Common myeloid progenitor, CD34-positive (primary cell): Measurements from ENCODE around the gene WDR88.
A peak's percentile ranks its signal among the peaks of the same experiment; 100 is the strongest.
"Not testable (repeated sequence)": the region's sequence is repeated elsewhere in the genome, so short reads cannot be mapped to it uniquely, and the experiment has no call there.

Source experiments
- CTCF ChIA-PET: fragments of 350-600 bp; sonication (Branson Sonifier 250); formaldehyde crosslinking; loops from one replicate; lab custom pipeline; 2021; ENCODE audit warnings: antibody characterized with exemption; lab: Charles Lee
- POLR2A ChIA-PET: fragments of 350-600 bp; sonication (Branson Sonifier 250); formaldehyde crosslinking; loops from one replicate; lab custom pipeline; 2021; ENCODE audit warnings: antibody characterized with exemption; lab: Charles Lee
- DNase-seq, 3 donors: peaks; one replicate each; pipeline versions ENCODE4 v3.0.0 to v3.0.0-alpha.2; 2013
- H3K27ac ChIP-seq, 2 experiments: 1 replicate in 1 of 2; 2 replicates in 1 of 2; pipeline ENCODE4 v1.7.0; 2013; ENCODE audit warnings: inconsistent platforms in 2 of 2, low read length in 2 of 2, mild to moderate bottlenecking in 2 of 2, low read depth in 1 of 2, moderate library complexity in 1 of 2; ENCODE audit not compliant: severe bottlenecking in 2 of 2, insufficient read depth in 1 of 2, poor library complexity in 1 of 2
- H3K27me3 ChIP-seq, 5 experiments: replicated peaks in 2 of 5; 1 replicate in 3 of 5; 2 replicates in 2 of 5; pipeline versions ENCODE4 v1.6.1 to v1.7.0; 2013; ENCODE audit warnings: low read length in 4 of 5, mild to moderate bottlenecking in 2 of 5, moderate library complexity in 2 of 5, inconsistent platforms in 1 of 5; ENCODE audit not compliant: insufficient read depth in 5 of 5, control insufficient read depth in 4 of 5
- H3K36me3 ChIP-seq, 4 experiments: 1 replicate in 2 of 4; 2 replicates in 2 of 4; pipeline versions ENCODE4 v1.6.1 to v1.7.0; 2013; ENCODE audit warnings: low read length in 3 of 4, control low read depth in 1 of 4, mild to moderate bottlenecking in 1 of 4; ENCODE audit not compliant: control insufficient read depth in 4 of 4, insufficient read depth in 4 of 4
- H3K4me1 ChIP-seq, 4 experiments: 1 replicate in 3 of 4; 2 replicates in 1 of 4; pipeline versions ENCODE4 v1.6.1 to v1.7.1; 2013; ENCODE audit warnings: low read length in 3 of 4, mild to moderate bottlenecking in 3 of 4, control low read depth in 1 of 4, inconsistent platforms in 1 of 4, moderate library complexity in 1 of 4; ENCODE audit not compliant: control insufficient read depth in 4 of 4, insufficient read depth in 4 of 4; ENCODE audit errors: control extremely low read depth in 1 of 4
- H3K4me3 ChIP-seq, 7 experiments: 1 replicate in 4 of 7; 2 replicates in 3 of 7; pipeline versions ENCODE4 v1.5.1 to v1.7.0; 2013; ENCODE audit warnings: mild to moderate bottlenecking in 7 of 7, low read length in 6 of 7, moderate library complexity in 6 of 7, inconsistent platforms in 2 of 7, low read depth in 2 of 7, control low read depth in 1 of 7; ENCODE audit not compliant: insufficient read depth in 4 of 7, control insufficient read depth in 1 of 7; ENCODE audit errors: extremely low read depth in 1 of 7
- H3K9me3 ChIP-seq, 5 experiments: 1 replicate in 4 of 5; 2 replicates in 1 of 5; pipeline versions ENCODE4 v1.6.1 to v1.7.1; 2013; ENCODE audit warnings: low read length in 4 of 5, mild to moderate bottlenecking in 2 of 5, inconsistent platforms in 1 of 5, low read depth in 1 of 5, moderate library complexity in 1 of 5; ENCODE audit not compliant: control insufficient read depth in 4 of 5, insufficient read depth in 2 of 5; ENCODE audit errors: control extremely low read depth in 1 of 5
- WGBS: methylation state at CpG from one replicate; pipeline ENCODE4 v1.1.5; 2013; ENCODE audit not compliant: insufficient coverage; 5-methylcytosine and 5-hydroxymethylcytosine counted together

WDR88 gene

GRCh38 chr19:33125929-33126388 lies 6.0 kb upstream of the WDR88 start:
- no peak overlapping the region for H3K27ac ChIP-seq
- POLR2A ChIA-PET = no interaction called here

GRCh38 chr19:33126712-33127111 lies 5.2 kb upstream of the WDR88 start:
- H3K4me1 ChIP-seq, H3K27ac ChIP-seq, H3K4me3 ChIP-seq, POLR2A ChIA-PET, H3K9me3 ChIP-seq, H3K27me3 ChIP-seq, DNase-seq: not testable (repeated sequence)
- 96% methylated on average over 4 of the region's 8 CpGs for WGBS
- CTCF ChIA-PET = interaction anchor here (0.6 to 1.8 kb wide), 5 partner anchors 25 to 345 kb away, joined by 3 to 6 read pairs (median 3); no protein-coding TSS in a partner anchor
- peaks cover 8 to 45% (median 24%) of the 10 kb centered on the region in 4 experiments for H3K36me3 ChIP-seq

More at GRCh38 chr19:33125929-33126388, 6.0 kb upstream of the WDR88 start:
- no peaks in the 10 kb centered on the region for H3K27me3 ChIP-seq
- peaks cover 0 to 3% (median 0%) of the 10 kb centered on the region in 4 experiments for H3K4me1 ChIP-seq
- CTCF ChIA-PET = interaction anchor here (0.6 to 3.0 kb wide), 9 partner anchors 9 to 346 kb away, joined by 3 to 27 read pairs (median 3); no protein-coding TSS in a partner anchor
- H3K9me3 ChIP-seq = no peaks in the 10 kb centered on the region
- peak; percentile 60 to 81 (median 78) for DNase-seq
- 41% methylated on average over 11 of the region's 12 CpGs for WGBS
- no peak overlapping the region for H3K4me3 ChIP-seq
- peaks cover 10 to 47% (median 24%) of the 10 kb centered on the region in 4 experiments for H3K36me3 ChIP-seq

GRCh38 chr19:33129901-33130300 lies 2.0 kb upstream of the WDR88 start:
- Histone ChIP-seq H3K9me3 (no peaks in the 10 kb centered on the region), H3K4me3 (no peak overlapping the region), H3K27me3 (peaks cover 0 to 5% (median 0%) of the 10 kb centered on the region in 5 experiments), H3K36me3 (peaks cover 4 to 35% (median 21%) of the 10 kb centered on the region in 4 experiments), H3K4me1 (peaks cover 0 to 8% (median 2%) of the 10 kb centered on the region in 4 experiments), H3K27ac (no peak overlapping the region)
- CTCF ChIA-PET = no interaction called here
- no peak for DNase-seq
- WGBS = no CpG with 5 or more reads among the region's 6 CpGs
- POLR2A ChIA-PET = no interaction called here

GRCh38 chr19:33130433-33130832 lies 1.5 kb upstream of the WDR88 start:
- CTCF ChIA-PET = interaction anchor here (0.6 to 0.8 kb wide), 2 partner anchors 9 to 87 kb away, joined by 3 read pairs; no protein-coding TSS in a partner anchor
- Histone ChIP-seq H3K4me3 (no peak overlapping the region), H3K4me1 (peaks cover 0 to 8% (median 2%) of the 10 kb centered on the region in 4 experiments), H3K36me3 (peaks cover 2 to 33% (median 20%) of the 10 kb centered on the region in 4 experiments), H3K27ac (no peak overlapping the region), H3K9me3 (peaks cover 0 to 3% (median 0%) of the 10 kb centered on the region in 5 experiments), H3K27me3 (peaks cover 0 to 10% (median 0%) of the 10 kb centered on the region in 5 experiments)
- no peak for DNase-seq
- WGBS = 100% methylated on average over 6 of the region's 6 CpGs
- POLR2A ChIA-PET = no interaction called here

- peaks cover 0 to 10% (median 0%) of the 10 kb centered on the region in 5 experiments for H3K27me3 ChIP-seq
- H3K27ac ChIP-seq = no peak overlapping the region
- no peak overlapping the region for H3K4me3 ChIP-seq
- H3K4me1 ChIP-seq = peaks cover 0 to 5% (median 2%) of the 10 kb centered on the region in 4 experiments
- CTCF ChIA-PET = interaction anchor here (0.8 kb wide), 1 partner anchor 159 kb away, joined by 3 read pairs; no protein-coding TSS in a partner anchor
- whole genome bisulfite sequencing = 91% methylated on average over 12 of the region's 15 CpGs
- DNase-seq = no peak
- H3K36me3 ChIP-seq = peaks cover under 1 to 24% (median 15%) of the 10 kb centered on the region in 4 experiments
- POLR2A ChIA-PET = no interaction called here
- H3K9me3 ChIP-seq = peaks cover 0 to 3% (median 0%) of the 10 kb centered on the region in 5 experiments
These were observed 511 bp downstream of the WDR88 start for GRCh38 chr19:33132425-33132824.

GRCh38 chr19:33133438-33134031 lies 1.6 kb downstream of the WDR88 start:
- WGBS = 70% methylated on average over 12 of the region's 13 CpGs
- POLR2A ChIA-PET = no interaction called here

More at GRCh38 chr19:33133438-33134031, 1.6 kb downstream of the WDR88 start:
- Histone ChIP-seq H3K27me3 (peaks cover 0 to 10% (median 0%) of the 10 kb centered on the region in 5 experiments), H3K4me1 (peaks cover 0 to 5% (median 2%) of the 10 kb centered on the region in 4 experiments), H3K9me3 (peaks cover 0 to 3% (median 0%) of the 10 kb centered on the region in 5 experiments), H3K4me3 (no peak overlapping the region), H3K27ac (no peak overlapping the region), H3K36me3 (peaks cover 0 to 15% (median 12%) of the 10 kb centered on the region in 4 experiments)
- CTCF ChIA-PET = interaction anchor here (0.8 to 1.1 kb wide), 2 partner anchors 160 to 163 kb away, joined by 3 read pairs; no protein-coding TSS in a partner anchor
- no peak for DNase-seq
